ENCODE results near the gene FAM25G.

The FAM25G gene

DNA sequence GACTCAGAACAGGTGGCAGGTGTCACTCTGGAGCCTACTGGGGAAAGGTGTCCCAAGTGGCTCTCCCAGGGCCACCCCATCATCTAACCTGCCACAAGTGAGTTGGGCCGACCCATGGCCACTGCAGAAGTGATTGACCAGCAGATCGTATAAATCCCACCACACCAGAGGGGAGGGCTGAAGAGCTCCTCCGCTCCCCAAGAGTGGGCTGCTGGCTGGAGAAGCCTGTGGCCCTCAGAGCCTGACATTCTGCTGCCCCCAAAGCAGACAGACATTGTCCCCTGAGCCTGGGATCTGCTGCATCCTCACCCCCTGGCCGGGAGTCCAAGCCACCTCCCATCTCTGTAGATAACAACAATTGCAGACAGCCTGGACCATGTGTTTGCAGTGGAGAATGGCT lies 44.3 kb downstream of the FAM25G start:
- no peak for DNase-seq

DNA sequence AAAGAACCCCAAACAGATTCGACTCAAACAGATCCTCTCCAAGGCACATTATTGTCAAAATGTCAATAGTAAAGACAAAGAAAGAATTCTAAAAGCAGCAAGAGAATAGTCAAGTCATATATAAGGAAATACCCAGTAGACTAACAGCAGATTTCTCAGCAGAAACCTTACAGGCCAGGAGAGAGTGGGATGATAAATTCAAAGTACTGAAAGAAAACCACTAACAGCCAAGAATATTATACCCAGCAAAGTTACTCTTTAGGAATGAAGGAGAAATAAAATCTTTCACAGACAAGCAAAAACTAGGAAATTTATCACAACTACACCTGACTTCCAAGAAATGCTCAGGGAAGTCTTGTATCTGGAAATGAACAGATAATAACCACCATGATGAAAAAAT lies 45.8 kb downstream of the FAM25G start:
- DNase-seq: no peak

DNA sequence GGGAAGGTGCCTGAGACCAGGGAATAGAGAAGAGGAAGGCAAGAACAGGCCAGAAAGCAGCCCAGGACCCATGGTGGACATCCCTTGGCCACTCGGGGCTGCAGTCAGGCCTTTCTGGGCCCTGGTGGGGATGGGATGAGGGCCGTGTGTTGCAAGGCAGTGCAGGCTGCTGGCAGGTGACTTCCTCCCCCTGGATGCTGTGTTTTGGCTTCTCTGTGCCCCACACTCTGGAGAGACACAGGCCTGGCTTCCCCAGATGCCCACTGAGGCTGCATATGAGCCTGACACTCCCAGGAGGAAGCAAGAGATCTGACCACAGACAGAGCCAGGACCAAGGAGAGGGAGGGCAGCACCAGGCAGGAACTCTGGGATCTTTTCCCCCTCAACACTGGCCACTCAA lies 47.5 kb downstream of the FAM25G start:
- no peak for DNase-seq

DNA sequence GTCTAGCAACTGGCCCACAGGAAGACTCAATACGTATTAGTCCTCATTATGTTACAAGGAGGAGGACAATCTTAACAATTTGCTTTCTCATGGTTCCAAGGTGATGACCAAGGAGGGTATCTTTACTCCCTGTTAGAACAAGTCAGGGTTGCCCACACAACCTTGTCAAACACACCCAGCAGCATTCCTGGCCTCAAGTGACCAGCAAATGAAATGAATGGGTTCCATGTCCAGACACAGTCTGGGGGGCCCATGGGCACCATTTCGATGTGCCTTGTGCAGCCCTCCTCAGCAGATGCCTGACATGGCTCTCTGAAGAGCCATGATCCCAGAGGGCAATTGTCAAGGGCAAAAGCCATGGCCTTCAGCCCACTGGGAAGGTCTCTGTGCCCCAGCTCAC lies 48.4 kb downstream of the FAM25G start:
- DNase-seq: no peak

DNA sequence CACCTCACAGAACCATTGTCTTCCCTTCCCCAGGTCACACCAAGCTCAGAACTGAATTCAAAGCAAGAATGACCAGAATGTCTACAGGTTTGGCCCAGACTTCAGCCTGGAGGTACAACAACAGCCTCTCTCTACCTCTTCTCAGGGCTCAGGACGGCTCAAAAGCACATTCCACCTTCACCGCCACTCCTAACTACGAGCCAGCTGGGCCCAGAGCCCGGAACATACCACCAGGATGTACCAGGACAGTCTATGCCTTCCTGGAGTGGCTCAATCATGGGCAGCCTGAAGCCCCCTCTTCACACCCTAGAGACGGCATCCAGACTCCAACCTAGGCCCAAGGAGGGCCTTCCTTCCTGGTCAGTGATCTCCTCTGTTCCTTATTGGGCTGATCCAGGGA lies 49.1 kb downstream of the FAM25G start:
- no peak for DNase-seq

DNA sequence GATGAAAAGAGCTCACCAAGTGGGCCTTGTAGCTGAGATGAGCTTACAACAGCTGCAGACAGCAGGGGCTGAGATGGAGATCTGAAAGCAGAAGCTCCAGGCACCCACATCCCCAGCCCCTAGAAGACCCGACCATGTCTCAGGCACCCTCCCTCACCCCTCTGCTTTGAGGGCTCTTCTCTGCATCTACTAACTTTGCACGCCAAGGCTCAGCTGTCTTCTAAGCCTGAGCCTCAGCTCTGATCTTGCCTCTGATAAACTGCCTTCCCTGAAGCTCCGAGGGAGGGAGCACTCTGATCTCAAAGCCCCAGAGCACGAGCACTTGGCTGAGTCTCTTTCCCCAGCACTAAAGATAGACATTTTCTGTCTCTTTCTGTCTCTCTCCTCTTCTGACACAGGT lies 49.6 kb downstream of the FAM25G start:
- DNase-seq: no peak

DNA sequence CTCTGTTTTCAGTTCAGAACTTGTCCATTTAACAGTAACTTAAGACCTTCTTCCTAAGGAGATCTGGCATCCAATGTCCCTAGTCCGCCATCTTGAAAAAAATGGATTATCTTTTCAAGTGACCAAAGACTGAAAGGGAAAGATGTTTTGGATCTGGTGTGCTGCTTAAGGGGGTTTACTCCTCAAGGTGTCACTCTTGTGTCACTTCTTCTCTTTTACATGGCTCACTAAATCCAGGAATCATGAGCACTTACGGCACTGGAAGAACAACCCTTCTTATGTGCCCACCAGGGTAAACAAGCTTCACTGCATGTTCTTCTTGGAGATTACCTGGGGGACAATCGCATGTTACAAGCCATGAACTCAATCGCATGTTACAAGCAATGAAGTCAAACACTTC lies 51.3 kb downstream of the FAM25G start:
- DNase-seq: no peak

DNA sequence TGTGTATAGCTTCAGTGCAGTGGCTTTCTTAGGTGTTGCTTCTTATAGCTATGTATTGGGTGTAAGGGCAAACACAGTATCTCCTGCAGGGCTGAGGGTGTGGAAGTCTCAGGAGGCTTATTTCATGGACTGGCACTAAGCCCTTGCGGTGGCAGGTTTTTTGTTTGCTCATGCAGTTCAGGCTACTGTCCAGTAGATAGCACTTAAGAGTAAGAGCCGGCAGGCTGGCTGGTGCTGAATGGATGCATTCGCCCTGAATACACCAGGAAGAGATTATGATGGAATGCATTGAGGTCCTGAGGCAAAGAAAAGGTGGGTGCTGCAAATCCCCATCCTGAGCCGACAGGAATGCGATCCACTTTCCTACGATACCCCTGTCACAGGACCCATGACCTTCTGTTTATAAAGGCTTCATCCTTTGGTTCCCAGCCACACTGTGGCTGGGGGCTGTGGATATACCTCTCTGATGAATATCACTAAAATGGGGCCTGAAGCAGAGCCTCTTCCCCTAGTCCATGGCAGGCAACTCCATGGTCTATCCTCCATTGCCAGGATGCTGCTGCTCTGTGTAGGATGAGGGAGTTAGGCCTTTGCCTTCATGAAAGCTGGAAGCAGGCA lies 52.5 kb downstream of the FAM25G start:
- no peak for DNase-seq

Measured in hippocampal formation (tissue), 2 donors.